GM21528 (cell line): ENCODE results near the gene FADS6.

ENCODE experiments used
- ATAC-seq: cut with Tn5 transposase; IDR thresholded peaks from one replicate; pipeline ENCODE4 v1.9.1; 2021; ENCODE audit warnings: mild to moderate bottlenecking, moderate library complexity; ENCODE audit not compliant: unreplicated experiment, low FRiP score

The FADS6 gene, protein sequence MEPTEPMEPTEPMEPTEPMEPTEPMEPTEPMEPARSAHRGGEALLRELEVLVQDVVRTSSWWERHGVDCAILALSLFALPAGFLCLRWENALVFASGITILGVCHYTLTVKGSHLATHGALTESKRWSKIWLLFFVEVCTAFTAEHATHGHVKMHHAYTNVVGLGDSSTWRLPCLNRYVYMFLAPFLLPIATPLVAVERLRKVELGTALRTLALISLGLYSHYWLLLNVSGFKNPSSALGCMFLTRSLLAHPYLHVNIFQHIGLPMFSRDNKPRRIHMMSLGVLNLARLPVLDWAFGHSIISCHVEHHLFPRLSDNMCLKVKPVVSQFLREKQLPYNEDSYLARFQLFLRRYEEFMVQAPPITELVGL

DNA sequence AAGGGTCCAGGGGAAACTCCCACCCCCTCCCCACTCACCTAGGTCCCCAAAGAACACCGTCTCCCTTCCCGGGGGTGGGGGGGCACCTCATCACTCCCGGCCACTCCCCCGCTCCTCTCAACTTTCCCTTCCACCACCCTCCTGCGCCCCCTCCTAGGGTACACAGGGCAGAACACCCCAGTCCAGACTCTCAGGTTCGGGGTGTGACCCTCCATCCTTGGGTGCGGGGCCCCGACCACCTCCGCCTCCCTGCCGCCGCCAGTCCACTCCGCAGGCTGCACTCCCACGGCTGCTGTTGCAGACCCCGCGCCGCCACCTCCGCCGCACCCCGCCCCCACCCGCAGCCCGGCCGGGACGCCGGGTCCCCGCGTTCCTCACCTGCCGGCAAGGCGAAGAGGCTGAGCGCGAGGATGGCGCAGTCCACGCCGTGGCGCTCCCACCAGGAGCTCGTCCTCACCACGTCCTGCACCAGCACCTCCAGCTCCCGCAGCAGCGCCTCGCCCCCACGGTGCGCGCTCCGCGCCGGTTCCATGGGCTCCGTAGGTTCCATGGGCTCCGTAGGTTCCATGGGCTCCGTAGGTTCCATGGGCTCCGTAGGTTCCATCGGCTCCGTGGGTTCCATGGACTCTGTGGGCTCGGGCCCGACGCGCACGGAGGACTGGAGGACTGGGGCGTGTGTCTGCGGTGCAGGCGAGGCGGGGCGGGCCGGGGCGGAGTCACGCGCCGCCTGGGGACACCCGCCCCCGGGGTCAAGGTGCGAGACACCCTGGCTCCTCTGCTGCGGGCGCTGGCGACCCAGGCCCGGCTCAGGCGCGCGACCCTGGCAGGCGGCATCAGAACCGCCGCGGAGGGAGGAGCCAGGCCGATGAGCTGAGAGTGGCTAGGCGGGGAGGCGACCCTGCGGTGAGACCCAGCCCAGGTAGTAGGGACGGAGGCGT lies at the start of gene FADS6:
TSS of gene FADS6 (minus strand) at position 660 of the 938 bp plus-strand sequence. CDS start at position 622, 38 bp downstream.
- no peak for ATAC-seq

DNA sequence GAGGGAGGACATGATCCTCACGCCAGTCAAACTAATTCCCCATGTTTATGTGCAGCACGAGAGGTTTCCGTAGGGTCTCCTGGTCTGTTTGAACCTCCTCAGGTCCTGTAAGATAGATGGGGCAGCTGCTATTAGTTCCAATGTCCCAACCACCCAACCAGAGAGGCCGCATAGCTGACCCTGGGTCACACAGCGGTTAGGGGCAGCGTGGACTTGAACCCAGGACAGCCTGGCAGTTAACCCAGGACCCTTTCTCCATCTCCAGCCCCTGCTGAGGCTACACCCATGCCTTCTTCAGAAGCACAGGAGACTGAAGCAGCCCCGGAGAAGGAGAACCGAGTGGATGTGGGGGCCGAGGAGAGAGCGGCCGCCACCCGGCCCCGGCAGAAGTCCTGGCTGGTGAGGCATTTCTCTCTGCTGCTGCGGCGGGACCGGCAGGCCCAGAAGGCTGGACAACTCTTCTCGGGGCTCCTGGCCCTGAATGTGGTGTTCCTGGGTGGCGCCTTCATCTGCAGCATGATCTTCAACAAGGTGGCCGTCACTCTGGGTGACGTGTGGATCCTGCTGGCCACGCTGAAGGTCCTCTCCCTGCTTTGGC lies 47.8 kb upstream of the FADS6 start:
- no peak for ATAC-seq

DNA sequence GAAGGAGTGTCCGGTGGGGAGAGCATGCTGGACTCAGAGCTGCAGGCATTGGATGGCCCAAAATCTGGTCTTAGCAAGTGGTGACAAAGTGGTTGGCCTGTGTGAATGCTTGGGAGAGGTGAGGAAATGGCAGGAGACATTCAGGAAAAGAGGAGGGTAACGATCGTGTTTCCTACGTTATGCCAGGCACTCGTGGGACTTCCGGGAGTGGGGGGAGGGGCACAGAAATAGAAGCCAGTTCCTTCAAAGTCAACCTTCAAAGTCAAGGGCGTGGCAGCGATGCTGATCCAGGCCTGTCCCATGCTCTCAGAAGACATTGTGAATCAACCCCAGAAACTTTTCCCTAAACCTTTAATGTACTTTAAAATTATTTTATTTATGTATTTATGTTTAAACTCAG lies 46.1 kb upstream of the FADS6 start:
- ATAC-seq, result no peak

DNA sequence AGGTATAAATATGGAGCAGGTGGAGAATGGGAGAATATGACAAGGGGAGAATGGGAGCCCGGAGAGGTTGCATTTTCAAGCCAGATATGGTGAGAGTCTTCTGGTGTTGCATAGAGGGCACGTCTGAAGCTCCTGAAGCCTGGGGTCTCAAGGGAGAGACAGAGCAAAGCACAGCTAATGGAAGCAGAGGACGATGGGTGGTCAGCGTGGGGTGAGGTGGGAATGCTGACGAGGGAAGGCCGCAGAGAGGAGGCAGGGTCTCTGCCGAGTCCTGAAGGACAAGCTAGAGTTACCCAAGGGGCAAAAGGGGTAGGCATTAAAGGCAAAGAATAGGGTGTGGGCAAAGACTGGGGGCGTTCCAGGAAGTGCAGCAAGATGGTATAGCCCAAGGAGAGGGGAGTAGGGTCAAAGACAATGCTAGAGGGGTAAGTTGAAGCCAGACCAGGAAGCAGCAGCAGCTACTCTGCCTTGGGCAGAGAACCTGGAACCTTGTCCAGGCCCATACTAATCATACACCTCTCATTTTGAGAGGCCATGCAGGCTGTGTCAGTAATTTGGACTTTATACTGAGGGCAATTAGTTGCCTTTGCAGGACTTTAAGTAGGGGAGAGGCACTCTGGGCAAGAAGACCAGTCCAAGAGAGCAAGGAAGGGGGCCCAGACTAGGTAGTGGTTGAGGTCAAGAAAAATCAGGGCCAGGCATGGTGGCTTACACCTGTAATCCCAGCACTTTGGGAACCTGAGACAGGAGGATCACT lies 44.9 kb upstream of the FADS6 start:
- ATAC-seq, result no peak

DNA sequence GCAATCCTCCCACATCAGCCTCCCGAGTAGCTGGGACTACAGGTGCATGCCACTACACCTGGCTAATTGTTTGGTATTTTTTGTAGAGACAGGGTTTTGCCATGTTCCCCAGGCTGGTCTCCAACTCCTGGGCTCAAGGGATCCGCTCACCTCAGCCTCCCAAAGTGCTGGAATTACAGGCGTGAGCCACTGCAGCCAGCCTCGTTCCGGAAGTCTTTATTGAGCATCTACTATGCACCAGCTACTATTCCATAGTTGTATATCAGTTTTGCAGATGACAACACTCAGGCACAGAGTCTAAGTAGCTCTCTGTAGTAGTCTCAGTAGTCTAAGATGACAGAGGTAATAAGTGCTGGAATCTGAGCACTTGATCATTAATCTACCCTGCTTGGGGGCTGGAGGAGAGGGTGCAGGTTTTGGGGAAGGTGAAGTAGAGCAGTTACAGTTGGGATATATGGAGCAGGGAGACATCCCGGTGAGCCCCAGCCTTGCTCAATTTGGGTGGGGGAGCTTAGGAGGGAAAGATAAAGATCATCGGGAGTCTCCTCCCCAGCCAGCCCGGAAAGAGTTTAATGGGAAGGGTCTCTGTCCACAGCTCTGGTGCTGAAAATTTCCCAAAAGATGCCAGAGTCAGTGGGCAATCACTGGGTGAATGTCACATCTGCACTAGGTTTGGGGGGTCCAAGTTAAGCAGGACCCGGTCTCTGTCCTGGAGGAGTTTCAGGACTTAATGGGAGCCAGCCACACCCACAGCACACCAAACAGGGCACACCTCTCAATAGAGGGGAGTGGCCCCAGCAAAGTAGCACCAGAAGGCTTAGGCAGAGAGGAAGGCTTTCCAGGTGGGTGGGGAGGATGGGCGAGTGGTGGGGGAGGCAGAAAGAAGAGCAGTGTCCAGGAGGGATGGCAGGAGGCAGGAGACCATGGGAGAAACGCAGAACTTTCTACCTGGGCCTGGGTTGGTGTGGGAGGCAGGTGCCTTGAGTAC lies 43.9 kb upstream of the FADS6 start:
- ATAC-seq, result no peak

DNA sequence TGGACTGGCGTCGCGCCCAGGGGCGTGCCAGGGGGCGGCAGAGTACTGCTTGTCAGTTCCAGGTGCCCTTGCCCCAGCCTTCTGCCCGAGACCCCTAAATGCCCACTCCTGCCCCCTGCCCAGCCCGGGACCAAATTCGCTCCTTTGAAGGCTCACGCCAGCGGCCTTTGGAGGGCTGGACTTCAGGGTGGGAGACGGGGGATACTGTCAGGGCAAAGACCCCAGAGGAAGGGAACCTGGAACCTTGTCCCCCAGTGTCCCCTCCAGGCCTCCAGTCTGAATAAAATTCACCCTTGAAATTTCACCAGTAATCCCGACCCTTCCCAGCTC lies 43.0 kb upstream of the FADS6 start:
- ATAC-seq, result no peak

DNA sequence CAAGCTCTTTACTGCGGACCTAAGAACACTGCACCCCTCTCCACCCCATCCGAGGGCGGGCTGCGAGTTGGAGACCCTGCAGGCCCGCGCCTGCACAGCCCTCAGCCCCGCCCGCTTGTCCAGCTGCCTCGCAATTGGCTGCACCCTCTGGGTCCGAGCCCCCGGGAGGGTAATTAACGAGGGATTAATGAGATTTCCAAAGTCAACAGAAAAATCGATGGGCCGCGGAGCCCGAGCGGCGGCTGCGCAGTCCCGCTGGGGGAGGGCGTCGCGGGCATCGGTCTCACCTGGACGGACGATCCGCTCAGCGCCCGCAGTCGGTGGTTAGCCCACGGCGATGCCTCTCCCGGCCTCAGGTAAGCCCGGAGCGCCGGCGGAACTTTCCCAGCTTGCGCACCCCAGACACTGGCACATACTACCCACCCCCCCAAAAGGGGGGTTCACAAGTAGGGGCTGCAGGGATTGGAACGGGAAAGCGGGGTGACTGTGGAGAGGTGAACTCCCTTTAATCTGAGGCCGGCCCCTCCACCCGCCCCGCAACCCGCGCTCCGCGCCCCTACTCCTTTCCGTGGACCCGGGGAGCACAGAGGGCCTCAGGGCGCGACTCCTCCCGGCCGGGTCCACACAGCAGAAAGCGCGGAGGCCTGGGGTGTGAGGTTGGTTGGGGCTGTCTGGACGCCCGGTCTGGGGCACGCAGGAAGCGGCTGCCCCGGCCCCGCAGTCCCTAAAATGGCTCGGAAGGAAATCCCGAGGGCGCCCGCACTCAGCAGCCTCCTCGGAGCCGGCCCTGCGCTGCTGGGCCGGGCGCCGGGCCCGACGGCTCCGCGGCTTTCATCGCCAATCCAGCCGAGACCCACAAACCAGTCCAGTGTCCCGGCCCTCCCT lies 42.4 kb upstream of the FADS6 start, which contains the start of gene OTOP3:
TSS of gene OTOP3 (plus strand) at position 314 of the 885 bp plus-strand sequence. CDS start at position 338, 24 bp downstream.
- no peak for ATAC-seq

DNA sequence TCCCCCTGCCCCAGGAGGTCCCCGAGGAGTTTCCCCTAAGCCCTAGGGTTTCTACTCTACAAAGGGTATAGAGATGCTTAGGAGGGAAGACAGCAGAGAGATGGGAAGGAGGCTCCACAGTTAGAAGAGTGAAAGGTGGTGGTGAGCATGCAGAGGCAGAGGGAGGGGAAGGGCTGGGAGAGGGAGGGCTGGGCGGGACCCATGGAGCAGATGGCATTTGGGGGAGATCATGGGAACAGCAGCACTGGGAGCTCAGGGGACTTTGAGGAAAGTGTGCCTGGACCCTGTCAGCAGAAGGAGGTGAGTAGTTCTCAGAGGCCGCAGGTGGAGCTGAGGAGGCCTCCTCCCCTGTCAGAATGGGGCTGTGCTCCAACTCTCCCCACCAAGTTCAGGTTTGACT lies 41.6 kb upstream of the FADS6 start:
- no peak for ATAC-seq

DNA sequence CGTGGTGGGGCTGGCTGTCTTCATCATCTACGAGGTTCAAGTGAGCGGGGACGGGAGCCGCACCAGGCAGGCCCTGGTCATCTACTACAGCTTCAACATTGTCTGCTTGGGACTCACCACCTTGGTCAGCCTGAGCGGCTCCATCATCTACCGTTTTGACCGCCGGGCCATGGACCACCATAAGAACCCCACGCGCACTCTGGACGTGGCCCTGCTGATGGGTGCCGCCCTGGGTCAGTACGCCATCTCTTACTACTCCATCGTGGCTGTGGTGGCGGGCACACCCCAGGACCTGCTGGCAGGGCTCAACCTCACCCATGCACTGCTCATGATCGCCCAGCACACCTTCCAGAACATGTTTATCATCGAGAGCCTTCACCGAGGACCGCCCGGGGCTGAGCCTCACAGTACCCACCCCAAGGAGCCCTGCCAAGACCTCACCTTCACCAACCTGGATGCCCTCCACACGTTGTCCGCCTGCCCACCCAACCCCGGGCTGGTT lies 37.2 kb upstream of the FADS6 start:
- ATAC-seq, result no peak

DNA sequence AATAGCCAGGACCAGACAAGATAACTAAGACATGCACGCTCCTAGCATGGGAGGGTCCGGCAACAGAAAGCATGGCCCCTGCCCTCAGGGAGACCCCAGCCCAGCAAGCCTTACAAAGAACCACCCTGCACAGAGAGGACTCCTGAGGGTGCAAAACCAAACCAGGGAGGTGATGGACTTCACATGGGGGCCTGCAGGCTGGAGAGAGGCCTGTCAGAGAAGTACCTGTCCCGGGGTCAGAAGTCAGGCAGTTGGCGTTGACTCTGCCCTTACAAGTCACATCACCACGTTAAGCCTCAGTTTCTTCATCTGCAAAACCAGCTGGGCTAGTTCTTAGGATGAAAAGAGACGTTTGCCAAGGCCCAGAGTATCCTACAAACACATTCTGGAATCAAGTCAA lies 35.4 kb upstream of the FADS6 start:
- ATAC-seq, result no peak

DNA sequence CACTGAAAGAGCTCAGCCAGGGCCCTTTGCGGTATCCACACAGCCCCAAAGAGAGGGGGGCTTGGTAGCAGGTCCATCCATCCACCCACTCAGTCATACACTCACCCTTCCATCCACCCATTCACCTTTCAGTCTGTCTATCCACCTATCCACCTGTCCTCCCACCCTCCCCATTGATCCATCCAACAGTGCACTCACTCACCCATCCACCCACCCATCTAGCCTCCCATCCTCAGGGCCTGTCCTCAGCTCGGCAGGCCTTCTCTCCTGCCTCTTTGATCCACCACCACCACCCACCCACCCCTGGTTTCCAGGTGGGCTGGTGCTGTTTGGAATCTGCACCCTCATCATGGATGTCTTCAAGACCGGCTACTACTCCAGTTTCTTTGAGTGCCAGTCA lies 31.8 kb upstream of the FADS6 start:
- ATAC-seq, result no peak

DNA sequence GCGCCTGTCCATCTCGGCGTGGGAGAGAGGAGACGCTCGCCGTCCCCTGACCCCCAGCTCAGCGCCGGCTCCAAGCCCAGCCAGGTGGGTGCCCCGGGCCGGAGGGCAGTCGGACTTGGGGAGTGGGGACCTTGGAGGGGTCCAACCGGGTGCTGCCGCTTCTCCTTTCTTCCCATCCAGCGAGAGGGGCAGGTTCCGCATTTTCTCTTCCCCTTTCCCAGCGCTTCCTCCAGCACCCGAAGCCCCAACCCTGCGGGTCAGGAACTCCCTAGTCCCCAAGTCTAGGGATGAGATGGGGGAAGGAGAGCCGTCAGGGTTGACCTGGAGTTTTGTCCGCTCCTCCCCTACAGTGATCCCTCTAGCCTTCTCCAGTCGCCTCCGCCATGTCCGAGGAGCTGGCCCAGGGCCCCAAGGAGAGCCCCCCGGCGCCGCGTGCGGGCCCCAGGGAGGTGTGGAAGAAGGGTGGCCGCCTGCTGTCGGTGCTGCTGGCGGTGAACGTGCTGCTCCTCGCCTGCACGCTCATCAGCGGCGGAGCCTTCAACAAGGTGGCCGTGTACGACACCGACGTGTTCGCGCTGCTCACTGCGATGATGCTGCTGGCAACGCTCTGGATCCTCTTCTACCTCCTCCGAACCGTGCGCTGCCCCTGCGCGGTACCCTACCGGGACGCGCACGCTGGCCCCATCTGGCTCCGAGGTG lies 31.0 kb upstream of the FADS6 start, which contains the start of gene OTOP2:
TSS of gene OTOP2 (plus strand) at position 24 of the 699 bp plus-strand sequence. CDS start at position 384, 360 bp downstream.
- no peak for ATAC-seq

DNA sequence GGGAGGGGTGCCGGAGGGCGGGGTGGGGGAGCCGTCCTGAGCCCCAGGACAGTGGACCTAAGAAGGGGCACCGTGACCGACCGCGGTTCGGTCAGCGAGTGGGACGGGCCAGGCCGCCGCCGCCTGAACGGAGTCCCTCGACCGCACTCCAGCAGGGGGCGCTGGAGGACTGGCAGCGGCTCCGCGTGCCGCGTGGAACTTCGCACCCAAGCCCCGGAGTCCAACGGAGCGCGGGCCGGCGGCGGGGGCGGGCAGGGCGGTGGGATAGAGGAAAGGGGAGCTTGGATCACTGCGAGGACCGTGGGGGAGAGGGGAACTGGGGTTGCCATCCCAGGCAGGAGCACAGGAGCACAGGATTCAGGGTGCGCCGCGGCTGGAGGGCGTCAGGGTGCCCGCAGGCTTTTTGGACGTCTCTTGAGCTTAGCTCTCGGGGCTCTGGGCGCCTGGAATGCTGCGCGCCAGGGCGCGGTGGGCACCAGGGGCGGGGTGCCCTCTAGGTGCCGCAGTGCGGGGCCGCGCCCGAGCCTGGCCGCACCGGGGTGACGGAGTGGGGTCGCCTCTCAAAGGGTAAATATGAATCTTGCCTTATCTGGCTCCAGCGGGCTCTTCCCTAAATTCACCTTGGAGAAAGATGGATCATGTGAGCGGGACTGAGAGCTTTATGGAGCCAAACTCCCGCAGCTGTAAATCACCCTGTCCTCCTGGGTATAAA lies 30.3 kb upstream of the FADS6 start:
- no peak for ATAC-seq

DNA sequence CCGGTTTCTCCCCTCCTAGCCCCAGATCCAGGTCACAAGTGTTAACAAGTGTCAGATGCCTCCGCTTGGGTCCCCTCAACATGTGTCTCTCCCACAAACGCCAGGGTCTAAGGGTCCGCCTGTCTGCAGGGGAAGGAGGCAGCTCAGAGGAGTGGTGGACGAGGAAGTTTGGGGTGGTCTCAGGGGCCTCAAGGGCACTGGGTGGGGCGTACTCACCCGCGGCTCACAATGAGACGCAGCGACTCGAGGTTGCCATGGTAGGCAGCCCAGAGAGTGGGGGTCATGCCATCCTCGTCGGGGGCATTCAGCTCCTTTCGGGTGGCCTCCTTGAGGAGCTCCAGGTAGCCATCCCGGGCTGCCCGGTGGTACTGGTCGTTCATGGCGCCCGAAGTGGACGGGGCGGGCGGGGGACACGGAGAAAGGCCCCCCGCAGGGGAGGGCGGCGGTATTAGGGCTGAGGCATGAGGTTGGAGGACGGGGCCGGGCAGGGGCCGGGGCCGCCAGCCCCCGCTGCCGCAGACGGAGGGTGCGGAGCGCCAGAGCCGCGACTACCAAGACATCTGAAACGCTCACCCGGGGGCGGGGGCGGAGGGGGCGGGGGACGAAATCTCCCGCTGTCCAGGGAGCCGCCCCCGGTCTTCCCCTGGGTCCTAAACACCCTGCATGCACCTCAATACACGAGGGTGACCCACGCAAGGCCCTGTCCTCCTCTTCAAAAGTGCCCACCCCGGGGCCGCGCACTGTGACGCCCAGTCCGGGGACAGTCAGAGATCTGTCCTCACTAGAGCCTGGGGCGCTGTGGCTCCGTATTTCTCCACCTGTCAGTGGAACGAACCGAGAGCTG lies 29.5 kb upstream of the FADS6 start, which contains the start of gene USH1G:
TSS of gene USH1G (minus strand) at position 562 of the 844 bp plus-strand sequence. CDS start at position 380, 182 bp downstream.
- ATAC-seq, result no peak

DNA sequence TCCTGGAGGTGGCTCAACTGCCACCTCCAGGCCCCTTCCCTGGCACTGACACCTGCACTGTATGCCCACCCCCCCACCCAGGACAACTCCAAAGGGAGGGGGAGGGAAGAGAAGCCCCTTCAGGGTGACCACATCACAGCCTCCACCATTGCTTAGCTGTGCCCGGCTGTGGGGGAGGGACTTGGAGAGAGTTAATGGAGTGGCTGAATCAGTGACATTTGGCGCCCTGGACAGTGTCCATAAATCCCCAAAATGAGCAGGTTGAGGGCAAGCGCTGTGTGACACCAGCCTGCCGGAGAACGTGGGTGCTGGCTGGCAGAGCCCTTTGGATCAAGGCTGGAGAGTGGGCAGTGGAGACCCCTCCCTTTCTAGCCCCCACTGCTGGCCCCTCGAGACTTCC lies 28.7 kb upstream of the FADS6 start:
- ATAC-seq, result no peak

DNA sequence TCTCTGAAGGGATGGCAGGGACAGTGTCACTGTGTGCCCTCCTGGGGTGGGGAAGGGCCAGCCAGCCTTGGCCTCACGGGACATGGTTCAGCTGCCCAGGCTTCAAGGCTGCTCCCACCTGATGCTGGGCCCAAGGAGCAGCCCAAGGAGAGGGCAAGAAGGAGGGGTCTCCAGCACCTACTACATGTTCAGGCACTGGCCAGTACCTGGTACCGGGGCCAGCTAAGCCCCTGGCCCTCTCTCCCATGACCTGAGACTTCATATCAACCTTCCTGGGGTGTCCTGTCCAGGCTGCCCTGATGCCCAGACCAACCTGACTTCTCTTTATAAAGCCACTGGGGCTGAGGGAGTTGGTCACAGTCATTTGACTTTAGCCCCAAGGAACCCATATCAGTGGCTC lies 28.3 kb upstream of the FADS6 start:
- ATAC-seq, result no peak
